ENCODE data around the gene RNF11. TPM values are rescaled to one million over a fixed set of nuclear protein-coding genes. Genes with fewer than 3 reads are reported as not detected.

The RNF11 gene
- polyA plus RNA-seq, 2 of the 4 experiments (the other 2 are of a cell fraction): 28.5 to 56.8 TPM

DNA sequence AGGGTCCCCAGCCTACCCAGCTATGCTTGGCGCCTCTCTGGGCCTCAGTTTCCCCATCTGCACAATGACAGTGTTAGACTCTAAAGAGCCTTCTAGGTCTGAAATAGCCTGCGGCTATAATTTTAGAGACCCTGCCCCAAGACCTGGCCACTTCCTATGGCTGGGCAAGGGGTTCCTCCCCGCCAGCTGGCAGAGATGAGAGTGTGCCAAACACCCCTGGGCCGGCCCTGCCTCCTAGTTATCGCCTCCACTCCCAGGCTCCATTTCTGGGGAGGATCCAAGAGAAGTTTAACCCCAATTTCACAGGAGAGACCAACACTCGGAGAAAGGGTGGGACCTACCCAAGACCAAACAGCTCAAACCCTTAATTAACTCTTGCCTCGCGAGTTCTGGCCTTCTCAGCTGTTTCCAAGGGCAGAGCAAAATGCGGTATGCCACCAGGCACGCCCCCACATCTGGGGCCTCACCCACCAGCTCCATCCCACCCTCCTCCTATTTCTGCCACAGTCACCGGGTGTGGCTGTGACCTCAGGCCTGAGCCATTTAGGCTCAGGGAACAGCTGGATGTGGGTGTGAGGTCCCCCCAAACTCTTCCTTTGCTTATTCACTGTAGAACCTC lies 58.6 kb downstream of the RNF11 start:
- Histone ChIP-seq H3K27ac (no peak overlapping the region), H3K4me3 (no peak overlapping the region), H3K4me2 (no peak overlapping the region), H3K9me3 (no peaks in the 10 kb centered on the region), H3K4me1 (peaks cover 3% of the 10 kb centered on the region; the same call in 1 of the 3 replicates)
- CTCF ChIA-PET: interaction anchor here (1.1 to 3.2 kb wide), 5 partner anchors 12 to 347 kb away, joined by 3 to 38 read pairs (median 5); no protein-coding TSS in a partner anchor
- TF ChIP-seq, protein P1, sequence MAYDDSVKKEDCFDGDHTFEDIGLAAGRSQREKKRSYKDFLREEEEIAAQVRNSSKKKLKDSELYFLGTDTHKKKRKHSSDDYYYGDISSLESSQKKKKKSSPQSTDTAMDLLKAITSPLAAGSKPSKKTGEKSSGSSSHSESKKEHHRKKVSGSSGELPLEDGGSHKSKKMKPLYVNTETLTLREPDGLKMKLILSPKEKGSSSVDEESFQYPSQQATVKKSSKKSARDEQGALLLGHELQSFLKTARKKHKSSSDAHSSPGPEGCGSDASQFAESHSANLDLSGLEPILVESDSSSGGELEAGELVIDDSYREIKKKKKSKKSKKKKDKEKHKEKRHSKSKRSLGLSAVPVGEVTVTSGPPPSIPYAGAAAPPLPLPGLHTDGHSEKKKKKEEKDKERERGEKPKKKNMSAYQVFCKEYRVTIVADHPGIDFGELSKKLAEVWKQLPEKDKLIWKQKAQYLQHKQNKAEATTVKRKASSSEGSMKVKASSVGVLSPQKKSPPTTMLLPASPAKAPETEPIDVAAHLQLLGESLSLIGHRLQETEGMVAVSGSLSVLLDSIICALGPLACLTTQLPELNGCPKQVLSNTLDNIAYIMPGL (CRISPR knock-in tag; IDR thresholded peaks at IDR 0.05; ENCODE audit: borderline replicate concordance): no peak
- TF ChIP-seq ZNF302 (CRISPR knock-in tag; IDR thresholded peaks at IDR 0.05) (no peak), MAZ (IDR thresholded peaks at IDR 0.05; ENCODE audit: borderline replicate concordance, low read depth, low read length) (no peak), PHF8 (IDR thresholded peaks at IDR 0.05; ENCODE audit: borderline replicate concordance, low read depth) (no peak), RNF2 (IDR thresholded peaks at IDR 0.05; ENCODE audit: borderline replicate concordance, low read depth) (no peak), BHLHE40 (IDR thresholded peaks at IDR 0.05; ENCODE audit: low read depth, low read length) (no peak), NFE2L2 (conservative IDR thresholded peaks at IDR 0.05; ENCODE audit: low read length) (no peak), JUN (IDR thresholded peaks at IDR 0.05) (no peak), HOXB13 (CRISPR knock-in tag; IDR thresholded peaks at IDR 0.05; ENCODE audit: low read depth) (no peak), NPAS2 (CRISPR knock-in tag; IDR thresholded peaks at IDR 0.05; ENCODE audit: borderline replicate concordance) (no peak), CBX8 (IDR thresholded peaks at IDR 0.05) (no peak), CHD4 (IDR thresholded peaks at IDR 0.05; ENCODE audit: borderline replicate concordance) (no peak), RARB (CRISPR knock-in tag; IDR thresholded peaks at IDR 0.05) (no peak)
- TF ChIP-seq, protein P2, sequence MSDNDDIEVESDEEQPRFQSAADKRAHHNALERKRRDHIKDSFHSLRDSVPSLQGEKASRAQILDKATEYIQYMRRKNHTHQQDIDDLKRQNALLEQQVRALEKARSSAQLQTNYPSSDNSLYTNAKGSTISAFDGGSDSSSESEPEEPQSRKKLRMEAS (IDR thresholded peaks at IDR 0.05): no peak
- TF ChIP-seq, protein P3, sequence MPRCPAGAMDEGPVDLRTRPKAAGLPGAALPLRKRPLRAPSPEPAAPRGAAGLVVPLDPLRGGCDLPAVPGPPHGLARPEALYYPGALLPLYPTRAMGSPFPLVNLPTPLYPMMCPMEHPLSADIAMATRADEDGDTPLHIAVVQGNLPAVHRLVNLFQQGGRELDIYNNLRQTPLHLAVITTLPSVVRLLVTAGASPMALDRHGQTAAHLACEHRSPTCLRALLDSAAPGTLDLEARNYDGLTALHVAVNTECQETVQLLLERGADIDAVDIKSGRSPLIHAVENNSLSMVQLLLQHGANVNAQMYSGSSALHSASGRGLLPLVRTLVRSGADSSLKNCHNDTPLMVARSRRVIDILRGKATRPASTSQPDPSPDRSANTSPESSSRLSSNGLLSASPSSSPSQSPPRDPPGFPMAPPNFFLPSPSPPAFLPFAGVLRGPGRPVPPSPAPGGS (IDR thresholded peaks at IDR 0.05): no peak
- TF ChIP-seq, protein P4, sequence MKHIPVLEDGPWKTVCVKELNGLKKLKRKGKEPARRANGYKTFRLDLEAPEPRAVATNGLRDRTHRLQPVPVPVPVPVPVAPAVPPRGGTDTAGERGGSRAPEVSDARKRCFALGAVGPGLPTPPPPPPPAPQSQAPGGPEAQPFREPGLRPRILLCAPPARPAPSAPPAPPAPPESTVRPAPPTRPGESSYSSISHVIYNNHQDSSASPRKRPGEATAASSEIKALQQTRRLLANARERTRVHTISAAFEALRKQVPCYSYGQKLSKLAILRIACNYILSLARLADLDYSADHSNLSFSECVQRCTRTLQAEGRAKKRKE (CRISPR knock-in tag; IDR thresholded peaks at IDR 0.05; ENCODE audit: low read depth): no peak
- TF ChIP-seq, protein P5, sequence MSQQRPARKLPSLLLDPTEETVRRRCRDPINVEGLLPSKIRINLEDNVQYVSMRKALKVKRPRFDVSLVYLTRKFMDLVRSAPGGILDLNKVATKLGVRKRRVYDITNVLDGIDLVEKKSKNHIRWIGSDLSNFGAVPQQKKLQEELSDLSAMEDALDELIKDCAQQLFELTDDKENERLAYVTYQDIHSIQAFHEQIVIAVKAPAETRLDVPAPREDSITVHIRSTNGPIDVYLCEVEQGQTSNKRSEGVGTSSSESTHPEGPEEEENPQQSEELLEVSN (IDR thresholded peaks at IDR 0.05; ENCODE audit: borderline replicate concordance, low read depth): no peak
- ATAC-seq (no peak), FAIRE-seq (no peak), DNase-seq (ENCODE audit: low read depth in 1 of 2, low spot score in 1 of 2) (no peak)
- WGBS (ENCODE audit: missing lambda C conversion rate): 80% methylated on average over 11 of the region's 11 CpGs
- POLR2A ChIA-PET: no interaction called here

DNA sequence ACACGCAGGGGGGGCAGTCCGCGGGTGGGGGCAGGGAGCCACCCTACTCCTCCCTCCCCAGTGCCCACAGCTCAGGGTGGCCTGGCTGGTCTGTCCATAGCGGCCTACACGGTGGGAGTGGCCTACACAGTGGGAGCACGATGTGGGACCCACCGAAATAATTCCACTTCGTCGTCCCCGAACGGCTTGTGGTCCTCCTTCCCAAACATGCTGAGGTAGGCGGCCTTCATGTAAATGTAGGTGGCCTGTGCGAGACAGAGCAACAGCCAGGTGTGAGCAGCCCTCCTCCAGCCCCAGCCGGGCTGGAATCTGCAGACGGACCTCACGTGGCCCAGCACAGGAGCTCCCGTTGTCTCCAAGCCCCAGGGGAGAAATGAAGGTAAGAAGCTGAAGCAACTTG lies 59.9 kb downstream of the RNF11 start:
- Histone ChIP-seq H3K4me2 (no peak overlapping the region), H3K9me3 (no peaks in the 10 kb centered on the region), H3K27ac (no peak overlapping the region), H3K4me1 (peaks cover 3% of the 10 kb centered on the region; the same call in 1 of the 3 replicates), H3K4me3 (no peak overlapping the region)
- POLR2A ChIA-PET: interaction anchor here (1.5 kb wide), 1 partner anchor 60 kb away, joined by 5 read pairs; the partner anchor contains the start of gene RNF11
- TF ChIP-seq HOXA7 (CRISPR knock-in tag; IDR thresholded peaks at IDR 0.05) (no peak), NR3C1 (IDR thresholded peaks at IDR 0.05) (no peak), SMC3 (IDR thresholded peaks at IDR 0.05) (no peak), RCOR1 (IDR thresholded peaks at IDR 0.05; ENCODE audit: low read depth, low read length) (no peak), RARB (CRISPR knock-in tag; IDR thresholded peaks at IDR 0.05) (no peak), RNF2 (IDR thresholded peaks at IDR 0.05; ENCODE audit: borderline replicate concordance, low read depth) (no peak), RAD21 (conservative IDR thresholded peaks at IDR 0.05 in 1 of 2, IDR thresholded peaks at IDR 0.05 in 1 of 2) (no peak), SREBF2 (IDR thresholded peaks at IDR 0.05) (no peak), POLR2A (IDR thresholded peaks at IDR 0.05; ENCODE audit: low read length) (no peak), CBX2 (IDR thresholded peaks at IDR 0.05; ENCODE audit: borderline replicate concordance, low read depth) (no peak), ESRRA (IDR thresholded peaks at IDR 0.05; ENCODE audit: borderline replicate concordance, low read length) (no peak)
- TF ChIP-seq, protein P6, sequence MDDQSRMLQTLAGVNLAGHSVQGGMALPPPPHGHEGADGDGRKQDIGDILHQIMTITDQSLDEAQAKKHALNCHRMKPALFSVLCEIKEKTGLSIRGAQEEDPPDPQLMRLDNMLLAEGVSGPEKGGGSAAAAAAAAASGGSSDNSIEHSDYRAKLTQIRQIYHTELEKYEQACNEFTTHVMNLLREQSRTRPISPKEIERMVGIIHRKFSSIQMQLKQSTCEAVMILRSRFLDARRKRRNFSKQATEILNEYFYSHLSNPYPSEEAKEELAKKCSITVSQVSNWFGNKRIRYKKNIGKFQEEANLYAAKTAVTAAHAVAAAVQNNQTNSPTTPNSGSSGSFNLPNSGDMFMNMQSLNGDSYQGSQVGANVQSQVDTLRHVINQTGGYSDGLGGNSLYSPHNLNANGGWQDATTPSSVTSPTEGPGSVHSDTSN (IDR thresholded peaks at IDR 0.05): no peak
- TF ChIP-seq, protein P7, sequence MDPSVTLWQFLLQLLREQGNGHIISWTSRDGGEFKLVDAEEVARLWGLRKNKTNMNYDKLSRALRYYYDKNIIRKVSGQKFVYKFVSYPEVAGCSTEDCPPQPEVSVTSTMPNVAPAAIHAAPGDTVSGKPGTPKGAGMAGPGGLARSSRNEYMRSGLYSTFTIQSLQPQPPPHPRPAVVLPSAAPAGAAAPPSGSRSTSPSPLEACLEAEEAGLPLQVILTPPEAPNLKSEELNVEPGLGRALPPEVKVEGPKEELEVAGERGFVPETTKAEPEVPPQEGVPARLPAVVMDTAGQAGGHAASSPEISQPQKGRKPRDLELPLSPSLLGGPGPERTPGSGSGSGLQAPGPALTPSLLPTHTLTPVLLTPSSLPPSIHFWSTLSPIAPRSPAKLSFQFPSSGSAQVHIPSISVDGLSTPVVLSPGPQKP (IDR thresholded peaks at IDR 0.05; ENCODE audit: low read depth, low read length): no peak
- no peak for ATAC-seq
- FAIRE-seq: no peak
- 85% methylated on average over 11 of the region's 17 CpGs for WGBS (ENCODE audit: missing lambda C conversion rate)
- CTCF ChIA-PET: interaction anchor here (0.6 to 3.2 kb wide), 20 partner anchors 9 to 522 kb away, joined by 3 to 38 read pairs (median 4); partner anchors contain the start of gene TTC39A
- DNase-seq (ENCODE audit: low read depth in 1 of 2, low spot score in 1 of 2): no peak
